H9 (cell line): ENCODE measurements around the gene FHIT. TPM values are rescaled to one million over a fixed set of nuclear protein-coding genes. Genes with fewer than 3 reads are reported as not detected.

Experiments used
- DNase-seq: peaks from one replicate; pipeline ENCODE4 v3.0.0-alpha.2; 2017
- H2AFZ ChIP-seq: one replicate; pipeline ENCODE4 v1.6.1; 2013; ENCODE audit warnings: mild to moderate bottlenecking, low read length, control low read depth, moderate library complexity
- H2AK5ac ChIP-seq: 2 replicates; pipeline ENCODE4 v1.6.1; 2013; ENCODE audit warnings: low read length, control low read depth, mixed read lengths; ENCODE audit not compliant: insufficient read length
- H2BK120ac ChIP-seq: one replicate; pipeline ENCODE4 v1.6.1; 2013; ENCODE audit warnings: low read depth, mild to moderate bottlenecking, low read length, control low read depth, inconsistent platforms; ENCODE audit not compliant: poor library complexity, severe bottlenecking
- H2BK12ac ChIP-seq: 2 replicates; pipeline ENCODE4 v1.6.1; 2013; ENCODE audit warnings: low read length, control low read depth, mixed read lengths, low read depth; ENCODE audit not compliant: insufficient read length
- H2BK15ac ChIP-seq: 2 replicates; pipeline ENCODE4 v1.6.1; 2013; ENCODE audit warnings: low read depth, low read length, control low read depth
- H2BK20ac ChIP-seq: one replicate; pipeline ENCODE4 v1.6.1; 2013; ENCODE audit warnings: low read depth, mild to moderate bottlenecking, low read length, control low read depth, inconsistent platforms; ENCODE audit not compliant: poor library complexity, severe bottlenecking
- H2BK5ac ChIP-seq: 2 replicates; pipeline ENCODE4 v1.6.1; 2013; ENCODE audit warnings: low read length, control low read depth, mixed read lengths; ENCODE audit not compliant: insufficient read length
- H3K14ac ChIP-seq: 2 replicates; pipeline ENCODE4 v1.6.1; 2013; ENCODE audit warnings: low read length, control low read depth; ENCODE audit not compliant: insufficient read depth
- H3K18ac ChIP-seq: 2 replicates; pipeline ENCODE4 v1.6.1; 2013; ENCODE audit warnings: low read depth, mild to moderate bottlenecking, mixed read lengths, low read length, control low read depth; ENCODE audit not compliant: insufficient read length
- H3K23ac ChIP-seq: 2 replicates; pipeline ENCODE4 v1.6.1; 2013; ENCODE audit warnings: low read length, control low read depth, mixed read lengths, low read depth; ENCODE audit not compliant: insufficient read length
- H3K23me2 ChIP-seq: 2 replicates; pipeline ENCODE4 v1.6.1; 2013; ENCODE audit warnings: low read depth, mild to moderate bottlenecking, mixed read lengths, low read length, control low read depth; ENCODE audit not compliant: insufficient read length, poor library complexity, severe bottlenecking
- H3K27ac ChIP-seq: 2 replicates; pipeline ENCODE4 v1.5.1; 2013; ENCODE audit warnings: low read length, control low read depth, mixed read lengths, low read depth; ENCODE audit not compliant: insufficient read length
- H3K27me3 ChIP-seq: 2 replicates; pipeline ENCODE4 v1.6.1; 2013; ENCODE audit warnings: low read length, control low read depth, inconsistent platforms; ENCODE audit not compliant: insufficient read depth
- H3K4ac ChIP-seq: 2 replicates; pipeline ENCODE4 v1.6.1; 2013; ENCODE audit warnings: low read depth, mild to moderate bottlenecking, control low read depth, inconsistent platforms, low read length, moderate library complexity
- H3K4me1 ChIP-seq: 2 replicates; pipeline ENCODE4 v1.6.1; 2013; ENCODE audit warnings: low read length, control low read depth, inconsistent platforms; ENCODE audit not compliant: insufficient read depth
- H3K4me2 ChIP-seq: 2 replicates; pipeline ENCODE4 v1.6.1; 2013; ENCODE audit warnings: low read length, control low read depth, mixed read lengths; ENCODE audit not compliant: insufficient read length, insufficient read depth
- H3K56ac ChIP-seq: 2 replicates; pipeline ENCODE4 v1.6.1; 2013; ENCODE audit warnings: low read depth, mild to moderate bottlenecking, mixed read lengths, low read length, control low read depth; ENCODE audit not compliant: insufficient read length
- H3K79me1 ChIP-seq: 2 replicates; pipeline ENCODE4 v1.6.1; 2013; ENCODE audit warnings: low read depth, mild to moderate bottlenecking, moderate library complexity, low read length, control low read depth, inconsistent platforms; ENCODE audit not compliant: insufficient read depth, poor library complexity, severe bottlenecking
- H3K79me2 ChIP-seq: 2 replicates; pipeline ENCODE4 v1.6.1; 2013; ENCODE audit warnings: low read length, control low read depth, inconsistent platforms; ENCODE audit not compliant: insufficient read depth
- H3K9ac ChIP-seq: 2 replicates; pipeline ENCODE4 v1.6.1; 2013; ENCODE audit warnings: low read length, control low read depth, mixed read lengths; ENCODE audit not compliant: insufficient read length; ENCODE audit errors: extremely low read depth
- H3K9me3 ChIP-seq: one replicate; pipeline ENCODE4 v1.6.1; 2013; ENCODE audit warnings: low read depth, low read length, inconsistent platforms; ENCODE audit not compliant: control insufficient read depth
- H3T11ph ChIP-seq: one replicate; pipeline ENCODE4 v1.6.1; 2013; ENCODE audit warnings: mild to moderate bottlenecking, low read length, control low read depth, inconsistent platforms
- H4K20me1 ChIP-seq: one replicate; pipeline ENCODE4 v1.6.1; 2013; ENCODE audit not compliant: control insufficient read depth, insufficient read length, insufficient read depth
- H4K5ac ChIP-seq: 2 replicates; pipeline ENCODE4 v1.6.1; 2013; ENCODE audit warnings: low read depth, mild to moderate bottlenecking, mixed read lengths, low read length, control low read depth; ENCODE audit not compliant: insufficient read length
- H4K8ac ChIP-seq: replicated peaks from 2 replicates; pipeline ENCODE4 v1.6.1; 2013; ENCODE audit warnings: low read length, control low read depth, mixed read lengths, low read depth; ENCODE audit not compliant: insufficient read length
- H4K91ac ChIP-seq: 2 replicates; pipeline ENCODE4 v1.6.1; 2013; ENCODE audit warnings: low read depth, mild to moderate bottlenecking, moderate library complexity, mixed read lengths, low read length, control low read depth; ENCODE audit not compliant: insufficient read length
- H3K27ac Mint-ChIP-seq, 3 experiments: 2 replicates in 2 of 3; 3 replicates in 1 of 3; pipeline ENCODE4 v1.8.0; 2020 to 2021; ENCODE audit warnings: mixed read lengths in 3 of 3, mild to moderate bottlenecking in 1 of 3, moderate library complexity in 1 of 3
- H3K27me3 Mint-ChIP-seq: 2 replicates; pipeline ENCODE4 v1.8.0; 2021; ENCODE audit warnings: low read depth, mild to moderate bottlenecking, moderate library complexity, mixed read lengths
- H3K36me3 Mint-ChIP-seq, 3 experiments: 2 replicates in 2 of 3; 3 replicates in 1 of 3; pipeline ENCODE4 v1.8.0; 2020 to 2021; ENCODE audit warnings: low read depth in 3 of 3, mixed read lengths in 3 of 3; ENCODE audit not compliant: insufficient read depth in 1 of 3
- H3K4me1 Mint-ChIP-seq, 2 experiments: 2 replicates each; pipeline ENCODE4 v1.8.0; 2020; ENCODE audit warnings: mixed read lengths in 2 of 2
- H3K4me3 Mint-ChIP-seq, 2 experiments: 2 replicates in 1 of 2; 3 replicates in 1 of 2; pipeline ENCODE4 v1.8.0; 2020 to 2021; ENCODE audit warnings: mild to moderate bottlenecking in 2 of 2, mixed read lengths in 2 of 2, moderate library complexity in 1 of 2
- H3K9me3 Mint-ChIP-seq, 2 experiments: 2 replicates in 1 of 2; 3 replicates in 1 of 2; pipeline ENCODE4 v1.8.0; 2020; ENCODE audit warnings: mild to moderate bottlenecking in 2 of 2, mixed read lengths in 2 of 2, moderate library complexity in 1 of 2
- CTCF ChIP-seq: fragments of 200-600 bp; sonication (generic); conservative IDR thresholded peaks from 3 replicates; pipeline ENCODE4 v1.8.0; 2021; ENCODE audit warnings: antibody characterized with exemption, mild to moderate bottlenecking
- WGBS: extraction: QIAGEN DNeasy Blood & Tissue Kit; methylation state at CpG from one replicate; pipeline ENCODE4 v1.1.7; 2013; ENCODE audit warnings: missing lambda C conversion rate, low lambda C conversion rate, mixed read lengths; ENCODE audit not compliant: insufficient read length; ENCODE audit errors: extremely low coverage; 5-methylcytosine and 5-hydroxymethylcytosine counted together
- total RNA-seq: library from RNA; stranded (reverse); gene quantifications from 2 replicates; pipeline ENCODE4 v1.2.1, GENCODE V29; 2021

FHIT gene
- total RNA-seq, 1 experiment from 2014 or later: 3.0 TPM

GRCh38 chr3:60641354-60641753 is 609.9 kb downstream of the FHIT start:
- H2AFZ ChIP-seq: no peak overlapping the region
- H2BK120ac ChIP-seq: no peak overlapping the region
- H3K9me3 ChIP-seq: no peaks in the 10 kb centered on the region
- H4K8ac ChIP-seq: no peak overlapping the region
- no peaks in the 10 kb centered on the region for H4K20me1 ChIP-seq
- H3K18ac ChIP-seq: no peak overlapping the region
- H2BK12ac ChIP-seq: no peak overlapping the region
- no peak overlapping the region for H2BK20ac ChIP-seq
- H3K79me2 ChIP-seq: no peaks in the 10 kb centered on the region
- H2BK5ac ChIP-seq: no peak overlapping the region
- no peak overlapping the region for H4K91ac ChIP-seq
- Mint-ChIP-seq H3K4me1 (peaks cover 18 to 22% of the 10 kb centered on the region in 2 experiments), H3K36me3 (no peaks in the 10 kb centered on the region), H3K27ac (no peak overlapping the region), H3K9me3 (no peaks in the 10 kb centered on the region), H3K27me3 (no peaks in the 10 kb centered on the region), H3K4me3 (no peak overlapping the region)
- no peak overlapping the region for H3K9ac ChIP-seq
- no peak overlapping the region for H3K56ac ChIP-seq
- no peaks in the 10 kb centered on the region for H3K79me1 ChIP-seq
- H3K4me2 ChIP-seq: no peak overlapping the region
- DNase-seq: no peak
- no peak overlapping the region for H3K23ac ChIP-seq
- no peak overlapping the region for H3K27ac ChIP-seq
- H3K14ac ChIP-seq: no peak overlapping the region
- TF ChIP-seq CTCF: no peak
- no peak overlapping the region for H3K4ac ChIP-seq
- WGBS: no CpG with 5 or more reads among the region's 2 CpGs
- H3K27me3 ChIP-seq: no peaks in the 10 kb centered on the region
- no peak overlapping the region for H4K5ac ChIP-seq
- no peak overlapping the region for H3T11ph ChIP-seq
- no peak overlapping the region for H2AK5ac ChIP-seq
- H2BK15ac ChIP-seq: no peak overlapping the region
- H3K4me1 ChIP-seq: peaks cover 2% of the 10 kb centered on the region
- H3K23me2 ChIP-seq: no peaks in the 10 kb centered on the region
